Brain microvascular endothelial cell (primary cell): ENCODE results near the gene HOXD11.

Source experiments
- DNase-seq: peaks from one replicate; pipeline ENCODE4 v3.0.0-alpha.2; 2020
- H3K27ac ChIP-seq: fragments of 250-450 bp; sonication (Bioruptor Pico); 2 replicates; pipeline ENCODE4 v1.5.1; 2020; ENCODE audit warnings: mild to moderate bottlenecking, moderate library complexity
- H3K27me3 ChIP-seq: fragments of 250-450 bp; sonication (Bioruptor Pico); replicated peaks from 2 replicates; pipeline ENCODE4 v1.5.1; 2020; ENCODE audit warnings: mild to moderate bottlenecking
- H3K36me3 ChIP-seq: fragments of 250-450 bp; sonication (Bioruptor Pico); replicated peaks from 2 replicates; pipeline ENCODE4 v1.5.1; 2020; ENCODE audit warnings: mild to moderate bottlenecking
- H3K4me3 ChIP-seq: 2 replicates; pipeline ENCODE4 v1.5.1; 2011; ENCODE audit warnings: low read depth, mild to moderate bottlenecking, control low read depth, low read length, moderate library complexity
- in situ Hi-C: cut with HindIII; loops from 2 replicates; pipeline ENCODE4 v1.10.0; 2017; ENCODE audit warnings: low sequenced_read_pairs, low pct_ligation_motif_present
- TF ChIP-seq, protein P1 (sequence below): IDR thresholded peaks from 2 replicates; pipeline ENCODE4 v1.5.1; 2011; ENCODE audit warnings: low read depth, mild to moderate bottlenecking, moderate library complexity, low read length, control low read depth, inconsistent platforms; ENCODE audit errors: missing control alignments

The HOXD11 gene

DNA sequence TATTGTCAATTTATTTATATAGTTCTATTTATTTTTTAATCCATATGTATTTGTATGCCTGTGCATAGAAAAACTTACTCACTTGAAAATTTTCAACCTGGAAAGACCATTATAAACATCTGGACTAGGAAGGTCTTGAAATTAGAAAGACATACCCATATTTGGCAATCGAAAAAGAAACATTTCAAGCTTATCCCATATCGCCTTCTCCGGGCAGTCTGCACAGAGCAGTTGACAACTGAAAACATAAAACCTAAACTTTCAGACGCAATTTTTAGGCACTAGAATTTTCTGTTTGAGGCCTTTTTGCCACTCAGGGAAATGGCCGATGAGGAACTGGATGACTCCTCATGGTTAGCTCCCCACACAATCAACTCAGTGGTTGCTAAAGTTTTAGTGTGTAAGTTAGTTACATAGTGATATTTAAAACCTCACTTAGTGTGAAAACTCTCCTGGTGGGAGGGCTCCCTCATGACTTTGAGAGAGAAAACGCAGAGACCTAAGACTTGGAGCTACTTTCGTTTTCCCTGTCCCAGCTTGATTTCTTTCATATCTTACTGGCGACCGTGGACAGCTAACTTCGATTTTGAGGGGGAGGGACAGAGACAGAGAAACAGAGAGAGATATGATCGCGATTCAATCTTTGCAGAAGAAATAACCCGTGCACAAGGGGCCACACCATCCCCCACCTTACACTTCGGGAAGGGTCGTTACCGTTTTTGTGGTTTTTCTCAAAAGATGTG lies 10.7 kb upstream of the HOXD11 start:
- Histone ChIP-seq H3K4me3 (no peak overlapping the region), H3K36me3 (no peaks in the 10 kb centered on the region), H3K27me3 (peaks cover 98% of the 10 kb centered on the region), H3K27ac (no peak overlapping the region)
- TF ChIP-seq, protein P1, sequence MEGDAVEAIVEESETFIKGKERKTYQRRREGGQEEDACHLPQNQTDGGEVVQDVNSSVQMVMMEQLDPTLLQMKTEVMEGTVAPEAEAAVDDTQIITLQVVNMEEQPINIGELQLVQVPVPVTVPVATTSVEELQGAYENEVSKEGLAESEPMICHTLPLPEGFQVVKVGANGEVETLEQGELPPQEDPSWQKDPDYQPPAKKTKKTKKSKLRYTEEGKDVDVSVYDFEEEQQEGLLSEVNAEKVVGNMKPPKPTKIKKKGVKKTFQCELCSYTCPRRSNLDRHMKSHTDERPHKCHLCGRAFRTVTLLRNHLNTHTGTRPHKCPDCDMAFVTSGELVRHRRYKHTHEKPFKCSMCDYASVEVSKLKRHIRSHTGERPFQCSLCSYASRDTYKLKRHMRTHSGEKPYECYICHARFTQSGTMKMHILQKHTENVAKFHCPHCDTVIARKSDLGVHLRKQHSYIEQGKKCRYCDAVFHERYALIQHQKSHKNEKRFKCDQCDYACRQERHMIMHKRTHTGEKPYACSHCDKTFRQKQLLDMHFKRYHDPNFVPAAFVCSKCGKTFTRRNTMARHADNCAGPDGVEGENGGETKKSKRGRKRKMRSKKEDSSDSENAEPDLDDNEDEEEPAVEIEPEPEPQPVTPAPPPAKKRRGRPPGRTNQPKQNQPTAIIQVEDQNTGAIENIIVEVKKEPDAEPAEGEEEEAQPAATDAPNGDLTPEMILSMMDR, result no peak
- no peak for DNase-seq
- in situ Hi-C loops, result loop anchor here (10.0 kb wide), 1 partner anchor 732 kb away; no protein-coding TSS in a partner anchor

DNA sequence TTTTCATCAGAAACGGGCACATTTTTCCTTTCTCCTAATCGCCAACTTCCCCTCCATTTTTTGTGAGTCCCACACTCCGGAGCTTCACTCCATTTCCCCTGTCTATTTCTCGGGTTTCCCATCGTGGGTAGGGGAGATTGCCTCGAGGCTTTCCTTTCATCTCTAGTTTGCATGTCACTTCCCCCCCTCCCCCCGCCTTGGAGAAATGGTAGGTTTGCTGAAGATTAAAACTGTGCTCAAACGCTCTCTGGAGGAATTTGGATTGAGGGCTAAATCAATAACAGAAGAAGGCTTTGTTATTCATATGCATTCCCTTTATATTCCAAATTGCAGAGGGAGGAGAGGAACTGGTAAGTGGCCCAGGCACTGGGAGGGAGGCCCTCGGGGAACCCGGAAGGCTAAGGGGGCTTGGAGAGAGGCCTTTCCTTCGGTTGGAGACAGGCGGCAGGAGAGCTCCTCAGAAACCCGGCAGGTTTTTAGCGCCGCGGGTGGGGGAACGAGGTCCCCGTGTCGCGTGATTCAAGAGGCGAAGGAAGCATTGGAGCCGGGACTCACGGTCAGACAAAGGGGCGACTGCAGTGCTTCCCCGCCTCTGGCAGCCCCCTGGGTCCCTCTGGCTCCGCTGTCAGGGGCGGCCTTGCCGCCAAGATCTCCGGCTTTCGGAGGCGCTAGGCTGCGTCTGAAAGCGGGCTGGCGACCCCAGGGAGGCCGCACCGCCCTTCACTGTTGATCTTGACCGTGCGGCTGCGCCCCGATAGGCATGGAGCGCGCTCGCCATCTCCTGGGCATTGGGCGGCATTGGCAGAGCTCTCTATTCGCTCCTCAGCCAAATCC lies 9.9 kb upstream of the HOXD11 start:
- Histone ChIP-seq H3K36me3 (no peaks in the 10 kb centered on the region), H3K27ac (no peak overlapping the region), H3K27me3 (peaks cover 99% of the 10 kb centered on the region), H3K4me3 (no peak overlapping the region)
- TF ChIP-seq, protein P1, result peak; percentile 87
- peak; percentile 45 for DNase-seq
- in situ Hi-C loops, result loop anchor here (10.0 kb wide), 1 partner anchor 732 kb away; no protein-coding TSS in a partner anchor

DNA sequence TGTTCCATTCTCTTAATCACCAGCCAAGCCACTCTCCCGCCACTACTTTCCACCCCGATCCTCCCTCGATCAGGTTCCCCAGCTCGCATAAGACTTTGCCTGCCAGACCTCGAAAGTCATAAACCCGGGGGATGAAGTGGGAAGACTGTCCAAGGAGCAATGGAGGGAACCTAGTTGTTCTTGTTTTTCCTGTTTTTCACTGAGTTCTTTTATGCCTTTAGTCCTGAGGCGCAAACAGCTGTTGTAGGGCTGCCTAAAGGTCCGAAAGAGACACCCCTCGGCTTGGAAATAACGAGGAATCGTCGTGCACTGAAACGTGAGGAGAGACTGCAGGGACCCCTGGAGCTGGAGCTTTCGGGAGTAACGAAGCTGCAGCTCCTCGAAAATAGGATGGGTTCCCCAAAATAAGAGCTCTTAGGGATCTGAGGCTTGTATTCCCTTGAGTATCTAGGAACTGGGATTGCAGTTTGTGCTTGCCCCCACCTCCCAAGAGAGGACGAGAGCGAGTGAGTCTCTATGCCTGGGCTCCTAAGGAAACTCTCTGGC lies 9.2 kb upstream of the HOXD11 start:
- DNase-seq, result no peak
- in situ Hi-C loops, result loop anchor here (10.0 kb wide), 1 partner anchor 733 kb away; no protein-coding TSS in a partner anchor
- Histone ChIP-seq H3K4me3 (no peak overlapping the region), H3K36me3 (no peaks in the 10 kb centered on the region), H3K27ac (no peak overlapping the region), H3K27me3 (peaks cover 100% of the 10 kb centered on the region)
- TF ChIP-seq, protein P1, result no peak

DNA sequence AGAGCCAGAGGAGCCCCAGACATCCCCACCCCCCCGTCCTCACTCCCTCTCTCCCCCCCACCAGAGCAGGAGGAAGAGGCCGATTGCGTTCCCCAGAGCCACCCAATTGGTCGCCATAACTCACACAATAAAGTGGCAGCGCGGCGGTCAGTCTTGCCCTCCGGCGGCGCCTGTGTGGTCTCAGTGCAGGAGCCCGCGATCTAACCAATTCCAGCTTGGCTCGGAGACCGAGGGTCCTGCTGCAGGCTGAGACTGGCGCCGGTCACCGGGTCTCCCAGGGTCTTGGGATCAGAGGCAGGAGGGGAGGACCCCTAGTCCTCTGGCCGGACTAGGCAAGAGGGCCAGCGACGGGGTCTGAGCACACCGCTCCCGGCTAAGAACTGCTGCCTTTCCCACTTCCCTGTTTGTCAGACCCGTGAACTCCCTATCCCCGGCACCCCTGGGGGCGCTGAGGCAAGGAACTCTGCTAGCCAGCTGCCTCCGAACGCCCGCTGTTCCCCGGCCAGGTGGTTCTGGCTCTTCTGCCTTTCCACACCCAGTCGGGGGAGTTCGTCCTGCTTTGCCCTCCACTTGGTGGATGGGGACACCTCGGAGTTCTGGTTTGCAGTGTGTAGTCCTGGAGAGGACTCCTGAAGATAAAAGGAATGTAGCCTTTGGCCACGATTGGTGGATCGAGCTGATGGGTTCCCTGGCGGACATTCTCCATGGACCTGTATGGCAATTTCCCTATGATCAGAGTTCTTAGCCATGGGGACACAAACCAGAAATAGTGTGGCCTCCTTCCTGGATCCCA lies 8.5 kb upstream of the HOXD11 start:
- in situ Hi-C loops, result loop anchor here (10.0 kb wide), 1 partner anchor 734 kb away; no protein-coding TSS in a partner anchor
- TF ChIP-seq, protein P1, result no peak
- DNase-seq, result no peak

DNA sequence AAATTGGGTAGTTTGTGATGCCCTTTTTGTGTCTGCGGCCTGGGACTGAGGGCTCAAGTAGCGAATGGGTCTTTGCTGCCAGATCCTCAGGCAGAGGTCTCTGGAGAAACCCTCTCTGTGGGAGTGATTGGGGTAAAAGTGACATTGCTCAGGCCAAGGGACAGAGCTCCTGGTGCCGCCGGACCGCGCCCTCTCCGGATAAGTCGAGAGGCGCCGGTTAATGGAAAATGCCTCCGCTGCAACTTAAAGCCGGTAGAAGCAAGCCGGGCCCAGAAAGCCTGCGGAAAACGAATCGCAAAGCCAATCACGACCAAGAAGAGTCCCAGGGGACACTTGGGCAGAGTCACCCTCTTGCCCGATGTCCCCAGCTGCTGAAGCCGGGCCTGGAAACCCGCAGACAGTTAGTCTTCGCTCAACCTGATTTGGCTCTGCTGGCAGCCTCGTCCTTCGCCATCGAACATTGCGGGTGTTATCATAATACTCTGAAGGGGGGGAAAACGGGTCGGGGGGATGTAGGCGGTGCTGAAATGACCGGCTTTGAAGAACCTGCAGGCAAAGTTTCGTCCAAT lies 7.8 kb upstream of the HOXD11 start:
- in situ Hi-C loops, result loop anchor here (10.0 kb wide), 1 partner anchor 734 kb away; no protein-coding TSS in a partner anchor
- no peak overlapping the region for H3K4me3 ChIP-seq
- no peak overlapping the region for H3K27ac ChIP-seq
- H3K36me3 ChIP-seq, result no peaks in the 10 kb centered on the region
- TF ChIP-seq, protein P1, result no peak
- DNase-seq, result no peak
- peaks cover 97% of the 10 kb centered on the region for H3K27me3 ChIP-seq

More for the DNA sequence above, 8.5 kb upstream of the HOXD11 start:
- H3K27me3 ChIP-seq, result peaks cover 97% of the 10 kb centered on the region
- H3K27ac ChIP-seq, result no peak overlapping the region
- no peak overlapping the region for H3K4me3 ChIP-seq
- H3K36me3 ChIP-seq, result no peaks in the 10 kb centered on the region
